Measurements from ENCODE around the gene HAUS1.
"Not testable (repeated sequence)": the region's sequence is repeated elsewhere in the genome, so short reads cannot be mapped to it uniquely, and the experiment has no call there.

Gene HAUS1

GRCh38 chr18:46104128-46104911 lies at the start of gene HAUS1:
TSS of gene HAUS1 (plus strand) at chr18:46104385. CDS start at chr18:46104412, 27 bp downstream.
- DNase-seq, result peak; percentile 55 to 77 (median 68)

GRCh38 chr18:46054956-46055837 lies 49.0 kb upstream of the HAUS1 start:
- DNase-seq, result peak in 1 of 6 experiments; percentile 6

- DNase-seq, result no peak
Measured at GRCh38 chr18:46055838-46056230, 48.4 kb upstream of the HAUS1 start.

- no peak for DNase-seq
Measured at GRCh38 chr18:46060359-46060841, 43.8 kb upstream of the HAUS1 start.

- DNase-seq, result no peak
Measured at GRCh38 chr18:46061387-46061786, 42.8 kb upstream of the HAUS1 start.

GRCh38 chr18:46061796-46062195 lies 42.4 kb upstream of the HAUS1 start:
- no peak for DNase-seq

- no peak for DNase-seq
Measured at GRCh38 chr18:46062781-46063180, 41.4 kb upstream of the HAUS1 start.

GRCh38 chr18:46067438-46068007 lies 36.7 kb upstream of the HAUS1 start:
- DNase-seq, result no peak

- no peak for DNase-seq
Measured at GRCh38 chr18:46068763-46069162, 35.4 kb upstream of the HAUS1 start.

GRCh38 chr18:46069524-46069923 lies 34.7 kb upstream of the HAUS1 start:
- DNase-seq, result no peak

- no peak for DNase-seq
Measured at GRCh38 chr18:46070232-46070631, 34.0 kb upstream of the HAUS1 start.

GRCh38 chr18:46070815-46071652 lies 33.2 kb upstream of the HAUS1 start:
- DNase-seq, result peak in 1 of 6 experiments; percentile 38

GRCh38 chr18:46071653-46072375 lies 32.4 kb upstream of the HAUS1 start, which contains the start of gene PSTPIP2:
TSS of gene PSTPIP2 (minus strand) at chr18:46072260. CDS start at chr18:46072188, 72 bp downstream.
- peak; percentile 25 to 65 (median 50) for DNase-seq

GRCh38 chr18:46072376-46072867 lies 31.8 kb upstream of the HAUS1 start:
- DNase-seq, result no peak

- DNase-seq, result no peak
Measured at GRCh38 chr18:46072959-46073358, 31.2 kb upstream of the HAUS1 start.

- DNase-seq, result peak in 5 of 6 experiments; percentile 7 to 83 (median 40)
Measured at GRCh38 chr18:46073474-46074331, 30.5 kb upstream of the HAUS1 start.

- DNase-seq, result no peak
Measured at GRCh38 chr18:46079336-46079735, 24.8 kb upstream of the HAUS1 start.

- DNase-seq, result no peak
Measured at GRCh38 chr18:46080156-46080555, 24.0 kb upstream of the HAUS1 start.

- DNase-seq, result no peak
Measured at GRCh38 chr18:46084431-46084830, 19.8 kb upstream of the HAUS1 start.

- DNase-seq, result not testable (repeated sequence)
Measured at GRCh38 chr18:46088501-46088900, 15.7 kb upstream of the HAUS1 start.
